Osteoblast (primary cell): ENCODE results near the gene TMEM63A. TPM values are rescaled to one million over a fixed set of nuclear protein-coding genes. Genes with fewer than 3 reads are reported as not detected.

Experiments
- DNase-seq: peaks from one replicate; pipeline ENCODE4 v3.0.0; 2011; ENCODE audit warnings: low spot score, mixed read lengths; ENCODE audit not compliant: insufficient read length; ENCODE audit errors: missing footprints
- H2AFZ ChIP-seq: 2 replicates; pipeline ENCODE4 v1.6.0; 2011; ENCODE audit warnings: mild to moderate bottlenecking, low read length
- H3K27ac ChIP-seq: 2 replicates; pipeline ENCODE4 v1.5.1; 2011; ENCODE audit warnings: mild to moderate bottlenecking, low read depth, low read length, moderate library complexity
- H3K27me3 ChIP-seq: 2 replicates; pipeline ENCODE4 v1.6.0; 2012; ENCODE audit warnings: mild to moderate bottlenecking, control low read depth, inconsistent platforms, low read length, moderate library complexity; ENCODE audit not compliant: insufficient read depth
- H3K36me3 ChIP-seq: 2 replicates; pipeline ENCODE4 v1.5.1; 2011; ENCODE audit warnings: mild to moderate bottlenecking, low read length, control low read depth, moderate library complexity; ENCODE audit not compliant: insufficient read depth
- H3K4me1 ChIP-seq: 2 replicates; pipeline ENCODE4 v1.5.1; 2011; ENCODE audit warnings: mild to moderate bottlenecking, low read length, control low read depth, moderate library complexity; ENCODE audit not compliant: insufficient read depth
- H3K4me2 ChIP-seq: 2 replicates; pipeline ENCODE4 v1.6.0; 2011; ENCODE audit warnings: mild to moderate bottlenecking, low read length; ENCODE audit not compliant: insufficient read depth
- H3K4me3 ChIP-seq: fragments of 200-600 bp; sonication (generic); 3 replicates; pipeline ENCODE4 v1.5.1; 2012; ENCODE audit warnings: mild to moderate bottlenecking, low read length, inconsistent platforms; ENCODE audit not compliant: insufficient read depth
- H3K79me2 ChIP-seq: 2 replicates; pipeline ENCODE4 v1.6.0; 2012; ENCODE audit warnings: mild to moderate bottlenecking, low read length, control low read depth, inconsistent platforms; ENCODE audit not compliant: insufficient read depth
- H3K9me3 ChIP-seq: 2 replicates; pipeline ENCODE4 v1.5.1; 2011; ENCODE audit warnings: low read depth, low read length, control low read depth
- H4K20me1 ChIP-seq: 2 replicates; pipeline ENCODE4 v1.6.0; 2012; ENCODE audit warnings: mild to moderate bottlenecking, low read length, control low read depth; ENCODE audit not compliant: insufficient read depth
- CTCF ChIP-seq: IDR thresholded peaks from 2 replicates; pipeline ENCODE4 v1.5.1; 2011; ENCODE audit warnings: mild to moderate bottlenecking, low read depth, low read length, moderate library complexity; ENCODE audit errors: extremely low read depth
- total RNA-seq: library from RNA; depleted of rRNA; stranded (reverse); fragments of >200 nt; gene quantifications from 2 replicates; pipeline ENCODE4 v1.2.3, GENCODE V29; 2012

The TMEM63A gene
- total RNA-seq, 1 donor = 23.2 TPM

- no peak for TF ChIP-seq CTCF
- Histone ChIP-seq H3K4me1 (no peaks in the 10 kb centered on the region), H3K27me3 (no peaks in the 10 kb centered on the region), H3K4me3 (no peak overlapping the region), H3K4me2 (no peak overlapping the region), H2AFZ (no peak overlapping the region), H3K36me3 (peaks cover 30% of the 10 kb centered on the region), H3K9me3 (no peaks in the 10 kb centered on the region), H3K27ac (no peak overlapping the region), H4K20me1 (peaks cover 4% of the 10 kb centered on the region), H3K79me2 (no peaks in the 10 kb centered on the region)
- no peak for DNase-seq
These were observed 37.7 kb downstream of the TMEM63A start for GRCh38 chr1:225844236-225845061.

- no peak for DNase-seq
- Histone ChIP-seq H3K4me2 (no peak overlapping the region), H2AFZ (no peak overlapping the region), H3K79me2 (no peaks in the 10 kb centered on the region), H3K4me3 (no peak overlapping the region), H3K36me3 (peaks cover 30% of the 10 kb centered on the region), H3K4me1 (no peaks in the 10 kb centered on the region), H4K20me1 (peaks cover 4% of the 10 kb centered on the region), H3K9me3 (no peaks in the 10 kb centered on the region), H3K27ac (no peak overlapping the region), H3K27me3 (no peaks in the 10 kb centered on the region)
- TF ChIP-seq CTCF = no peak
These were observed 38.8 kb downstream of the TMEM63A start for GRCh38 chr1:225843426-225843795.

GRCh38 chr1:225842788-225843425 is 39.3 kb downstream of the TMEM63A start:
- Histone ChIP-seq H3K4me2 (no peak overlapping the region), H3K27me3 (no peaks in the 10 kb centered on the region), H4K20me1 (peaks cover 4% of the 10 kb centered on the region), H3K27ac (no peak overlapping the region), H3K4me1 (no peaks in the 10 kb centered on the region), H3K4me3 (no peak overlapping the region), H3K79me2 (no peaks in the 10 kb centered on the region), H2AFZ (no peak overlapping the region), H3K36me3 (peaks cover 26% of the 10 kb centered on the region), H3K9me3 (no peaks in the 10 kb centered on the region)
- no peak for TF ChIP-seq CTCF
- DNase-seq = no peak

- no peak for DNase-seq
- no peaks in the 10 kb centered on the region for H3K9me3 ChIP-seq
- no peaks in the 10 kb centered on the region for H3K27me3 ChIP-seq
- H3K79me2 ChIP-seq = no peaks in the 10 kb centered on the region
- no peaks in the 10 kb centered on the region for H3K4me1 ChIP-seq
- H4K20me1 ChIP-seq = peaks cover 4% of the 10 kb centered on the region
- no peak overlapping the region for H3K4me3 ChIP-seq
- no peak overlapping the region for H3K27ac ChIP-seq
- H3K36me3 ChIP-seq = peaks cover 19% of the 10 kb centered on the region
- TF ChIP-seq CTCF = no peak
- no peak overlapping the region for H2AFZ ChIP-seq
- no peak overlapping the region for H3K4me2 ChIP-seq
These were observed 40.1 kb downstream of the TMEM63A start for GRCh38 chr1:225842074-225842473.
